PC-3 (cell line): Measurements from ENCODE around the gene S1PR1. TPM values are rescaled to one million over a fixed set of nuclear protein-coding genes. Genes with fewer than 3 reads are reported as not detected.

ENCODE experiments used
- ATAC-seq: fragments of 200-7000 bp; cut with Tn5 transposase; 2 replicates; pipeline ENCODE4 v1.9.1; 2020; ENCODE audit warnings: mild to moderate bottlenecking, moderate library complexity
- BruUV-seq: library from RNA; stranded (reverse); fragments of 400-500 nt; replicated peaks from 2 replicates; lab custom pipeline; 2021; lab: Mats Ljungman, UMichigan
- CTCF ChIA-PET: fragments of 300-600 bp; sonication (Branson Sonifier 250); formaldehyde crosslinking; loops from one replicate; lab custom pipeline; 2022; ENCODE audit warnings: antibody characterized with exemption; lab: Charles Lee
- POLR2A ChIA-PET: fragments of 300-600 bp; sonication (Branson Sonifier 250); formaldehyde crosslinking; loops from one replicate; lab custom pipeline; 2022; ENCODE audit warnings: antibody characterized with exemption; ENCODE audit not compliant: unreplicated experiment; lab: Charles Lee
- DNase-seq: peaks from one replicate; pipeline ENCODE4 v3.0.0-alpha.2; 2015
- H2AFZ ChIP-seq: fragments of 300-600 bp; sonication (generic); 2 replicates; pipeline ENCODE4 v1.6.0; 2016; ENCODE audit warnings: antibody characterized with exemption, low read length
- H3F3A ChIP-seq: fragments of 300-600 bp; sonication (generic); one replicate; pipeline ENCODE4 v1.6.0; 2017; ENCODE audit warnings: antibody characterized with exemption, low read length, control low read depth, mild to moderate bottlenecking; ENCODE audit not compliant: unreplicated experiment
- H3K27ac ChIP-seq: fragments of 300-600 bp; sonication (generic); 2 replicates; pipeline ENCODE4 v1.5.1; 2016; ENCODE audit warnings: mild to moderate bottlenecking, low read length
- H3K27me3 ChIP-seq: fragments of 300-600 bp; sonication (generic); 2 replicates; pipeline ENCODE4 v1.6.1; 2016; ENCODE audit warnings: low read length, mixed read lengths
- H3K36me3 ChIP-seq: fragments of 300-600 bp; sonication (generic); 2 replicates; pipeline ENCODE4 v1.6.1; 2016; ENCODE audit warnings: low read depth, mixed run types, low read length, mixed read lengths
- H3K4me1 ChIP-seq: fragments of 300-600 bp; sonication (generic); 2 replicates; pipeline ENCODE4 v1.5.1; 2016; ENCODE audit warnings: low read length; ENCODE audit not compliant: insufficient read depth
- H3K4me2 ChIP-seq: fragments of 300-600 bp; sonication (generic); 2 replicates; pipeline ENCODE4 v1.6.0; 2016; ENCODE audit warnings: low read length
- H3K4me3 ChIP-seq: fragments of 300-600 bp; sonication (generic); 2 replicates; pipeline ENCODE4 v1.5.1; 2016; ENCODE audit warnings: mild to moderate bottlenecking, low read length, mixed read lengths
- H3K79me2 ChIP-seq: fragments of 300-600 bp; sonication (generic); 2 replicates; pipeline ENCODE4 v1.6.1; 2017; ENCODE audit warnings: low read length, mixed read lengths
- H3K9ac ChIP-seq: fragments of 300-600 bp; sonication (generic); 2 replicates; pipeline ENCODE4 v1.6.0; 2016; ENCODE audit warnings: mild to moderate bottlenecking, low read length
- H3K9me2 ChIP-seq: fragments of 300-600 bp; sonication (generic); replicated peaks from 2 replicates; pipeline ENCODE4 v1.6.1; 2016; ENCODE audit warnings: mixed run types, low read length, mixed read lengths
- H3K9me3 ChIP-seq: fragments of 300-600 bp; sonication (generic); 2 replicates; pipeline ENCODE4 v1.6.1; 2016; ENCODE audit warnings: low read length, mixed read lengths
- H4K20me1 ChIP-seq: fragments of 300-600 bp; sonication (generic); 2 replicates; pipeline ENCODE4 v1.6.1; 2016; ENCODE audit warnings: low read length, mixed read lengths
- CTCF ChIP-seq: fragments of 300-600 bp; sonication (generic); conservative IDR thresholded peaks from 2 replicates; pipeline ENCODE4 v1.5.1; 2017; ENCODE audit warnings: antibody characterized with exemption, low read depth, mild to moderate bottlenecking, low read length
- EZH2 ChIP-seq: fragments of 300-600 bp; sonication (generic); IDR thresholded peaks from one replicate; pipeline ENCODE4 v1.6.1; 2017; ENCODE audit warnings: antibody characterized with exemption, mild to moderate bottlenecking, low read length; ENCODE audit not compliant: unreplicated experiment
- EZH2phosphoT487 ChIP-seq: fragments of 300-600 bp; sonication (generic); IDR thresholded peaks from 2 replicates; pipeline ENCODE4 v1.6.1; 2018; ENCODE audit warnings: mild to moderate bottlenecking, antibody characterized with exemption, low read length, borderline replicate concordance
- intact Hi-C: fragments of 100-400 bp; cut with micrococcal nuclease; formaldehyde crosslinking; loops from 2 replicates; pipeline ENCODE4 v1.9.0; 2023
- total RNA-seq: library from RNA; depleted of rRNA; stranded (reverse); fragments of >200 nt; gene quantifications from 2 replicates; pipeline ENCODE4 v1.2.3, GENCODE V29; 2014

Gene S1PR1
- total RNA-seq, 1 experiment from 2014 or later, result 2.1 TPM

GRCh38 chr1:101253976-101254674 lies 17.3 kb downstream of the S1PR1 start:
- ATAC-seq (peak; percentile 71), DNase-seq (peak; percentile 72)
- H3K4me2 ChIP-seq, result peak overlapping the region; percentile 19
- no peak overlapping the region for H3K9ac ChIP-seq
- H3K4me3 ChIP-seq, result no peak overlapping the region
- no peaks in the 10 kb centered on the region for H3F3A ChIP-seq
- ChIA-PET POLR2A (no interaction called here), CTCF (no interaction called here)
- no peaks in the 10 kb centered on the region for H3K36me3 ChIP-seq
- TF ChIP-seq EZH2, result no peak
- no peaks in the 10 kb centered on the region for H3K79me2 ChIP-seq
- no TSS peak for BruUV-seq
- H3K4me1 ChIP-seq, result peaks cover 25% of the 10 kb centered on the region
- intact Hi-C loops, result no loop called here
- no peaks in the 10 kb centered on the region for H4K20me1 ChIP-seq
- peak overlapping the region; percentile 61; the same call in 1 of the 2 replicates for H2AFZ ChIP-seq
- H3K9me3 ChIP-seq, result no peaks in the 10 kb centered on the region
- no peaks in the 10 kb centered on the region for H3K9me2 ChIP-seq
- H3K27me3 ChIP-seq, result no peaks in the 10 kb centered on the region
- H3K27ac ChIP-seq, result peak overlapping the region; percentile 10

- Histone ChIP-seq H3K9me3 (no peaks in the 10 kb centered on the region), H3K4me2 (0 out of 2 replicates have a peak overlapping the region, but pooled peaks have one; percentile 1), H3K9ac (no peak overlapping the region), H3F3A (peaks cover 7% of the 10 kb centered on the region), H3K9me2 (no peaks in the 10 kb centered on the region), H4K20me1 (no peaks in the 10 kb centered on the region), H3K4me1 (peaks cover 60% of the 10 kb centered on the region), H3K4me3 (no peak overlapping the region), H3K36me3 (no peaks in the 10 kb centered on the region), H3K27me3 (no peaks in the 10 kb centered on the region), H3K27ac (no peak overlapping the region), H2AFZ (no peak overlapping the region), H3K79me2 (no peaks in the 10 kb centered on the region)
- DNase-seq (peak; percentile 49), ATAC-seq (no peak)
- BruUV-seq, result no TSS peak
- intact Hi-C loops, result no loop called here
- CTCF ChIA-PET, result no interaction called here
- no peak for TF ChIP-seq EZH2phosphoT487
- TF ChIP-seq EZH2, result no peak
- no peak for TF ChIP-seq CTCF
- POLR2A ChIA-PET, result no interaction called here
These were observed 20.9 kb downstream of the S1PR1 start for GRCh38 chr1:101257500-101258325.

GRCh38 chr1:101259744-101260148 lies 22.9 kb downstream of the S1PR1 start:
- POLR2A ChIA-PET, result no interaction called here
- no peaks in the 10 kb centered on the region for H3K27me3 ChIP-seq
- H3K4me3 ChIP-seq, result no peak overlapping the region
- no peaks in the 10 kb centered on the region for H3K79me2 ChIP-seq
- H3K36me3 ChIP-seq, result no peaks in the 10 kb centered on the region
- peak overlapping the region; percentile 59 for H3K4me2 ChIP-seq
- peak overlapping the region; percentile 23; the same call in 1 of the 2 replicates for H3K9ac ChIP-seq
- H3K9me2 ChIP-seq, result no peaks in the 10 kb centered on the region
- BruUV-seq, result no TSS peak
- CTCF ChIA-PET, result no interaction called here
- TF ChIP-seq CTCF (no peak), EZH2phosphoT487 (no peak), EZH2 (no peak)
- H4K20me1 ChIP-seq, result no peaks in the 10 kb centered on the region
- H3K4me1 ChIP-seq, result peaks cover 63% of the 10 kb centered on the region
- DNase-seq (peak; percentile 85), ATAC-seq (peak; percentile 50)
- no peak overlapping the region for H2AFZ ChIP-seq
- no peaks in the 10 kb centered on the region for H3K9me3 ChIP-seq
- intact Hi-C loops, result loop anchor here (2.0 kb wide), 1 partner anchor 23 kb away; the partner anchor contains the start of gene S1PR1
- H3F3A ChIP-seq, result peaks cover 7% of the 10 kb centered on the region
- H3K27ac ChIP-seq, result peak overlapping the region; percentile 84
